HCT116 (cell line): ENCODE data around the gene SLC12A1. TPM values are rescaled to one million over a fixed set of nuclear protein-coding genes. Genes with fewer than 3 reads are reported as not detected.

Experiments used
- ATAC-seq: fragments of 200-7000 bp; cut with Tn5 transposase; 2 replicates; pipeline ENCODE4 v1.9.1; 2020; ENCODE audit warnings: mild to moderate bottlenecking, moderate library complexity
- BruUV-seq: library from RNA; stranded (reverse); fragments of 400-500 nt; replicated peaks from 2 replicates; lab custom pipeline; 2021; lab: Mats Ljungman, UMichigan
- CTCF ChIA-PET: fragments of 300-600 bp; sonication (Branson Sonifier 250); formaldehyde crosslinking; loops from one replicate; lab custom pipeline; 2021; ENCODE audit warnings: antibody characterized with exemption; lab: Charles Lee
- POLR2A ChIA-PET: fragments of 300-600, 350-600 bp; sonication (Branson Sonifier 250); formaldehyde crosslinking; loops from one replicate; lab custom pipeline; 2021; ENCODE audit warnings: antibody characterized with exemption; lab: Charles Lee
- RAD21 ChIA-PET, 2 experiments: fragments of 300-600 bp; sonication (Branson Sonifier 250); formaldehyde crosslinking; loops; one replicate each; lab custom pipeline; 2023; ENCODE audit warnings: low total read pairs in 2 of 2; ENCODE audit not compliant: uncharacterized antibody in 2 of 2, unreplicated experiment in 2 of 2, low non-redundant PET in 1 of 2; lab: Charles Lee
- DNase-seq: peaks from one replicate; pipeline ENCODE4 v3.0.0-alpha.2; 2010; ENCODE audit warnings: low read depth, low spot score
- H2AFZ ChIP-seq: fragments of 200-600 bp; shearing (Covaris generic), sonication (generic); 2 replicates; pipeline ENCODE4 v1.6.1; 2017; ENCODE audit warnings: low read depth, mixed run types, mixed read lengths, antibody characterized with exemption, low read length; ENCODE audit not compliant: poor library complexity, severe bottlenecking
- H3K27ac ChIP-seq: 2 replicates; pipeline ENCODE4 v1.5.1; 2012; ENCODE audit warnings: low read depth, low read length
- H3K27me3 ChIP-seq: fragments of 200-600 bp; sonication (generic); 2 replicates; pipeline ENCODE4 v1.6.1; 2016; ENCODE audit warnings: mixed run types, low read length, mixed read lengths; ENCODE audit not compliant: insufficient read depth
- H3K36me3 ChIP-seq, 2 experiments: fragments of 200-500 bp in 1 of 2; fragments of 200-600 bp in 1 of 2; sonication (Bioruptor generic) in 1 of 2; sonication (generic) in 1 of 2; 2 replicates each; pipeline versions ENCODE4 v1.5.1 to v1.6.1; 2014 to 2016; ENCODE audit warnings: low read length in 2 of 2, inconsistent platforms in 1 of 2, mixed read lengths in 1 of 2, mixed run types in 1 of 2; ENCODE audit not compliant: insufficient read depth in 2 of 2, control insufficient read depth in 1 of 2
- H3K4me1 ChIP-seq, 2 experiments: fragments of 200-600 bp in 1 of 2; sonication (generic) in 1 of 2; 2 replicates each; pipeline versions ENCODE4 v1.5.1 to v1.6.1; 2012 to 2017; ENCODE audit warnings: low read length in 2 of 2, inconsistent platforms in 1 of 2, mild to moderate bottlenecking in 1 of 2, mixed read lengths in 1 of 2, mixed run types in 1 of 2, moderate library complexity in 1 of 2; ENCODE audit not compliant: insufficient read depth in 2 of 2, control insufficient read depth in 1 of 2
- H3K4me2 ChIP-seq: fragments of 200-600 bp; sonication (generic); 2 replicates; pipeline ENCODE4 v1.6.1; 2017; ENCODE audit warnings: mixed run types, low read length, mixed read lengths
- H3K4me3 ChIP-seq, 2 experiments: fragments of 200-600 bp in 1 of 2; sonication (generic) in 1 of 2; replicated peaks in 1 of 2; 2 replicates each; pipeline ENCODE4 v1.5.1; 2011 to 2016; ENCODE audit warnings: low read length in 2 of 2, control low read depth in 1 of 2, low read depth in 1 of 2, mild to moderate bottlenecking in 1 of 2, mixed read lengths in 1 of 2, mixed run types in 1 of 2
- H3K79me2 ChIP-seq: fragments of 200-600 bp; sonication (generic); 2 replicates; pipeline ENCODE4 v1.6.1; 2017; ENCODE audit warnings: mild to moderate bottlenecking, mixed run types, low read length, moderate library complexity, mixed read lengths; ENCODE audit not compliant: insufficient read depth
- H3K9ac ChIP-seq: fragments of 200-600 bp; sonication (generic); 2 replicates; pipeline ENCODE4 v1.6.1; 2016; ENCODE audit warnings: low read length, mixed read lengths
- H3K9me2 ChIP-seq: fragments of 200-600 bp; sonication (generic), shearing (Covaris generic); 2 replicates; pipeline ENCODE4 v1.6.1; 2017; ENCODE audit warnings: mixed run types, mild to moderate bottlenecking, moderate library complexity; ENCODE audit not compliant: insufficient read depth
- H3K9me3 ChIP-seq, 2 experiments: fragments of 200-500 bp in 1 of 2; fragments of 200-600 bp in 1 of 2; sonication (Bioruptor generic) in 1 of 2; sonication (generic) in 1 of 2; 2 replicates each; pipeline ENCODE4 v1.6.1; 2014 to 2017; ENCODE audit warnings: low read length in 2 of 2, mixed read lengths in 2 of 2, inconsistent platforms in 1 of 2, low read depth in 1 of 2, mild to moderate bottlenecking in 1 of 2, mixed run types in 1 of 2, moderate library complexity in 1 of 2; ENCODE audit not compliant: control insufficient read depth in 1 of 2, insufficient read depth in 1 of 2
- H4K20me1 ChIP-seq: fragments of 200-600 bp; sonication (generic), shearing (Covaris generic); 2 replicates; pipeline ENCODE4 v1.6.1; 2017; ENCODE audit warnings: mixed run types, mild to moderate bottlenecking, moderate library complexity; ENCODE audit not compliant: insufficient read depth
- ATF3 ChIP-seq: IDR thresholded peaks from 2 replicates; pipeline ENCODE4 v1.6.1; 2012
- CBX3 ChIP-seq: IDR thresholded peaks from 2 replicates; pipeline ENCODE4 v1.6.1; 2012; ENCODE audit warnings: low read depth
- CEBPB ChIP-seq: IDR thresholded peaks from 2 replicates; pipeline ENCODE4 v1.6.1; 2012; ENCODE audit warnings: low read depth
- CTCF ChIP-seq, 3 experiments: fragments of 200-600 bp in 1 of 3; sonication (generic) in 1 of 3; IDR thresholded peaks in 2 of 3; conservative IDR thresholded peaks in 1 of 3; 2 replicates each; pipeline ENCODE4 v1.5.1; 2012 to 2017; ENCODE audit warnings: low read depth in 2 of 3, low read length in 2 of 3, antibody characterized with exemption in 1 of 3, borderline replicate concordance in 1 of 3, control low read depth in 1 of 3, mild to moderate bottlenecking in 1 of 3, mixed read lengths in 1 of 3, mixed run types in 1 of 3, moderate library complexity in 1 of 3; ENCODE audit not compliant: insufficient read depth in 1 of 3
- EGR1 ChIP-seq: IDR thresholded peaks from 2 replicates; pipeline ENCODE4 v1.6.1; 2012; ENCODE audit warnings: low read depth
- ELF1 ChIP-seq: IDR thresholded peaks from 2 replicates; pipeline ENCODE4 v1.6.1; 2012; ENCODE audit warnings: low read depth, borderline replicate concordance
- EZH2 ChIP-seq: fragments of 200-600 bp; sonication (generic); IDR thresholded peaks from 2 replicates; pipeline ENCODE4 v1.6.1; 2017; ENCODE audit warnings: antibody characterized with exemption, mixed run types
- JUND ChIP-seq: IDR thresholded peaks from 2 replicates; pipeline ENCODE4 v1.6.1; 2012
- POLR2A ChIP-seq: IDR thresholded peaks from 2 replicates; pipeline ENCODE4 v1.7.0; 2011; ENCODE audit warnings: borderline replicate concordance; ENCODE audit not compliant: insufficient read depth, insufficient read length; ENCODE audit errors: extremely low read depth
- POLR2AphosphoS5 ChIP-seq: IDR thresholded peaks from 2 replicates; pipeline ENCODE4 v1.6.1; 2011; ENCODE audit warnings: mild to moderate bottlenecking, low read depth, low read length, moderate library complexity
- RAD21 ChIP-seq: IDR thresholded peaks from 2 replicates; pipeline ENCODE4 v1.6.1; 2012; ENCODE audit warnings: low read depth, mild to moderate bottlenecking
- REST ChIP-seq: IDR thresholded peaks from 2 replicates; pipeline ENCODE4 v1.6.1; 2012; ENCODE audit warnings: low read depth
- SP1 ChIP-seq: IDR thresholded peaks from 2 replicates; pipeline ENCODE4 v1.6.1; 2012; ENCODE audit warnings: low read depth
- SRF ChIP-seq: IDR thresholded peaks from 2 replicates; pipeline ENCODE4 v1.6.1; 2012; ENCODE audit warnings: low read depth
- YY1 ChIP-seq: IDR thresholded peaks from 2 replicates; pipeline ENCODE4 v1.6.1; 2011; ENCODE audit warnings: low read length, low read depth, moderate library complexity, mild to moderate bottlenecking; ENCODE audit not compliant: insufficient replicate concordance; ENCODE audit errors: extremely low read depth
- ZFX ChIP-seq: fragments of 450-650 bp; IDR thresholded peaks from 2 replicates; pipeline ENCODE4 v1.6.1; 2017
- ZNF274 ChIP-seq: fragments of 200-500 bp; sonication (Bioruptor generic); IDR thresholded peaks from 2 replicates; pipeline ENCODE4 v1.6.1; 2014; ENCODE audit warnings: mild to moderate bottlenecking, low read depth, low read length, inconsistent platforms
- intact Hi-C: fragments of 100-400 bp; cut with micrococcal nuclease; formaldehyde crosslinking; loops from 2 replicates; pipeline ENCODE4 v1.10.0; 2022
- total RNA-seq: library from RNA; stranded (reverse); gene quantifications from one replicate; pipeline ENCODE4 v1.2.1, GENCODE V29; 2021; ENCODE audit not compliant: unreplicated experiment

The SLC12A1 gene
- total RNA-seq, 1 experiment from 2014 or later: not detected

- Histone ChIP-seq H4K20me1 (no peaks in the 10 kb centered on the region), H3K27me3 (no peaks in the 10 kb centered on the region), H3K4me3 (no peak overlapping the region), H3K4me1 (no peaks in the 10 kb centered on the region), H3K4me2 (no peak overlapping the region), H3K36me3 (no peaks in the 10 kb centered on the region), H3K9me3 (no peaks in the 10 kb centered on the region), H2AFZ (no peak overlapping the region), H3K79me2 (no peaks in the 10 kb centered on the region), H3K9ac (no peak overlapping the region), H3K27ac (no peak overlapping the region), H3K9me2 (no peaks in the 10 kb centered on the region)
- POLR2A ChIA-PET: no interaction called here
- DNase-seq (no peak), ATAC-seq (no peak)
- RAD21 ChIA-PET: no interaction called here
- CTCF ChIA-PET: no interaction called here
- TF ChIP-seq EZH2 (no peak), EGR1 (no peak), CEBPB (no peak), SP1 (no peak), REST (no peak), SRF (no peak), ZFX (no peak), CBX3 (no peak), RAD21 (no peak), CTCF (IDR thresholded peaks at IDR 0.05 in 2 of 3, conservative IDR thresholded peaks at IDR 0.05 in 1 of 3; ENCODE audit: borderline replicate concordance in 1 of 3, insufficient read depth in 1 of 3, low read depth in 2 of 3, low read length in 2 of 3) (no peak), POLR2AphosphoS5 (no peak), ELF1 (no peak), YY1 (no peak), ZNF274 (no peak), POLR2A (no peak), ATF3 (no peak), JUND (no peak)
- BruUV-seq: no TSS peak
- intact Hi-C loops: no loop called here
Measured at GRCh38 chr15:48300038-48300437, 93.9 kb downstream of the SLC12A1 start.
